Tibial artery (tissue), 4 donors: Measurements from ENCODE around the gene FSTL4.

Experiments used
- DNase-seq, 2 donors: peaks; one replicate each; pipeline ENCODE4 v3.0.0-alpha.2; 2019
- H3K27ac ChIP-seq, 2 donors: fragments of 200-600 bp; sonication (generic) in 1 of 2; 1 replicate in 1 of 2; 2 replicates in 1 of 2; pipeline ENCODE4 v1.5.1; 2018 to 2019; ENCODE audit warnings: mild to moderate bottlenecking in 1 of 2
- H3K27me3 ChIP-seq, 2 donors: fragments of 200-600 bp; sonication (generic) in 1 of 2; one replicate each; pipeline versions ENCODE4 v1.5.1 to v1.6.0; 2016 to 2019
- H3K36me3 ChIP-seq, 3 donors: fragments of 200-600 bp; sonication (generic) in 2 of 3; one replicate each; pipeline ENCODE4 v1.5.1; 2016 to 2019; ENCODE audit warnings: mild to moderate bottlenecking in 2 of 3
- H3K4me1 ChIP-seq, 4 donors: fragments of 200-600 bp; sonication (generic) in 2 of 4; 1 replicate in 3 of 4; 2 replicates in 1 of 4; pipeline ENCODE4 v1.5.1; 2016 to 2019
- H3K4me3 ChIP-seq, 2 donors: fragments of 200-600 bp; sonication (generic) in 1 of 2; 1 replicate in 1 of 2; 2 replicates in 1 of 2; pipeline ENCODE4 v1.5.1; 2018 to 2019; ENCODE audit warnings: mild to moderate bottlenecking in 2 of 2
- H3K9me3 ChIP-seq, 3 donors: fragments of 200-600 bp; sonication (generic) in 1 of 3; one replicate each; pipeline ENCODE4 v1.5.1; 2016 to 2019
- CTCF ChIP-seq, 2 experiments: fragments of 200-600 bp in 1 of 2; fragments of 450-650 bp in 1 of 2; IDR thresholded peaks; one replicate each; pipeline ENCODE4 v1.5.1; 2017 to 2019; ENCODE audit warnings: antibody characterized with exemption in 2 of 2, mild to moderate bottlenecking in 1 of 2, moderate library complexity in 1 of 2
- intact Hi-C: fragments of 100-400 bp; cut with DNase I; formaldehyde crosslinking; loops from one replicate; pipeline ENCODE4 v1.15.0; 2023; ENCODE audit warnings: low total_unique reads

Gene FSTL4

GRCh38 chr5:133273661-133274596 lies 338.4 kb downstream of the FSTL4 start:
- no peak overlapping the region for H3K27ac ChIP-seq
- no peaks in the 10 kb centered on the region for H3K9me3 ChIP-seq
- intact Hi-C loops, result no loop called here
- no peaks in the 10 kb centered on the region for H3K27me3 ChIP-seq
- TF ChIP-seq CTCF (IDR thresholded peaks at IDR 0.05), result no peak
- no peaks in the 10 kb centered on the region for H3K4me1 ChIP-seq
- no peak for DNase-seq
- H3K4me3 ChIP-seq, result no peak overlapping the region
- no peaks in the 10 kb centered on the region for H3K36me3 ChIP-seq

GRCh38 chr5:133272345-133272744 lies 340.0 kb downstream of the FSTL4 start:
- intact Hi-C loops, result no loop called here
- Histone ChIP-seq H3K36me3 (no peaks in the 10 kb centered on the region), H3K4me3 (no peak overlapping the region), H3K27me3 (no peaks in the 10 kb centered on the region), H3K4me1 (no peaks in the 10 kb centered on the region), H3K9me3 (no peaks in the 10 kb centered on the region), H3K27ac (no peak overlapping the region)
- TF ChIP-seq CTCF (IDR thresholded peaks at IDR 0.05), result no peak
- no peak for DNase-seq

- H3K27me3 ChIP-seq, result peaks cover 0 to 6% of the 10 kb centered on the region in 2 donors
- DNase-seq, result no peak
- no peak for TF ChIP-seq CTCF (IDR thresholded peaks at IDR 0.05)
- H3K36me3 ChIP-seq, result no peaks in the 10 kb centered on the region
- H3K27ac ChIP-seq, result no peak overlapping the region
- H3K9me3 ChIP-seq, result no peaks in the 10 kb centered on the region
- intact Hi-C loops, result no loop called here
- H3K4me3 ChIP-seq, result no peak overlapping the region
- no peaks in the 10 kb centered on the region for H3K4me1 ChIP-seq
These were observed 340.7 kb downstream of the FSTL4 start for GRCh38 chr5:133271606-133272005.

DNA sequence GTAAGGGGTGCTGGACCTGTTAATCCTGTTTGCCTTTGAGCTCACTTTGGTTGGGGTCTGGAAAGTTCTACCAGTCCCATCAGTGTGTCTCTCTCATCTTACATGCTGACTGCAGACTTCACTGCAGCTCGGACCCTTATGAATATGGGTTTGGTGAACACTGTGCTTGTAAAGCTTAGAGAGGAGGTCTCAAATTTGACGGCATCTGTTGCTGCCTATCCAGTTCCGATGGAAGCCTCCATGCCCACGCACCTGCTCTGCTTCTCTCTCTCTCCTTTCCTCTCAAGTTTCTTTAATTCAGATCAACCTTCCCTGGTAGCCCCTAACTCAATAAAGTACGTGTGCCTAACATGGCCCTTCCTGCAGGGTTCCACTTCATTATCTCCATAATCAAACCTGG lies 342.6 kb downstream of the FSTL4 start:
- Histone ChIP-seq H3K4me1 (no peaks in the 10 kb centered on the region), H3K9me3 (no peaks in the 10 kb centered on the region), H3K36me3 (no peaks in the 10 kb centered on the region), H3K4me3 (no peak overlapping the region), H3K27me3 (peaks cover 0 to 21% of the 10 kb centered on the region in 2 donors), H3K27ac (no peak overlapping the region)
- DNase-seq, result no peak
- no peak for TF ChIP-seq CTCF (IDR thresholded peaks at IDR 0.05)
- intact Hi-C loops, result no loop called here

DNA sequence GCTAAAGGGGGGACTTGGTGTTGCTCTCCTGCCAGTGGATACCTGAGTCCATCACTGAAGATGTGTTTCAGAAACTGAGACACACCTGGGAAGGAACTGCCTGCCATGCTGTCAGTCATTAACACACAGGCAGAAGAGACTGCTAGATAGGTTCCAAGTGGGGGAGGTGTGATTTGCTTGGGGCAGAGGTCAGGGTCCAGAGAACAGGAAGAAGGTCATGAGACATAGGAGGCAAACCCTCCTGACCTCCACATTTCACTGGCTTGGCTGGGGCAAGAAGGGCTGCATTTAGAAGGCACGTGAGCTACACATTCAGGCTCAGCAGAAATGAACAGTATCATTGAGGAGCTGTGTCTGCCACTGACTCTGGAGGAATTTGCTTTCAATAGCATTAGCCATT lies 344.7 kb downstream of the FSTL4 start:
- intact Hi-C loops, result no loop called here
- no peaks in the 10 kb centered on the region for H3K36me3 ChIP-seq
- H3K4me3 ChIP-seq, result no peak overlapping the region
- no peaks in the 10 kb centered on the region for H3K4me1 ChIP-seq
- H3K27me3 ChIP-seq, result peaks cover 0 to 21% of the 10 kb centered on the region in 2 donors
- H3K27ac ChIP-seq, result no peak overlapping the region
- no peak for TF ChIP-seq CTCF (IDR thresholded peaks at IDR 0.05)
- DNase-seq, result no peak
- no peaks in the 10 kb centered on the region for H3K9me3 ChIP-seq
